ENCODE data around the gene OR7G3. TPM values are rescaled to one million over a fixed set of nuclear protein-coding genes. Genes with fewer than 3 reads are reported as not detected.

Gene OR7G3

GRCh38 chr19:9086761-9087160, 40.0 kb downstream of the OR7G3 start, which contains the start of gene OR1M1:
TSS of gene OR1M1 (plus strand) at chr19:9087061. CDS start at chr19:9093245, 6,184 bp downstream.
- H3K27me3 ChIP-seq (ENCODE audit: control insufficient read depth, insufficient read depth, low read length) = no peaks in the 10 kb centered on the region
- no peak within 1 kb of the TSS for H3K4me2 ChIP-seq (ENCODE audit: low read length)
- no peak within 1 kb of the TSS for H3K9ac ChIP-seq (ENCODE audit: low read depth, low read length)
- no peaks in the 10 kb centered on the region for H3K36me3 ChIP-seq (ENCODE audit: insufficient read depth, low read length)
- H3K9me3 ChIP-seq (replicated peaks; ENCODE audit: low read length) = no peaks in the 10 kb centered on the region
- H3K4me3 ChIP-seq (ENCODE audit: low read length) = no peak within 1 kb of the TSS
- H3K4me1 ChIP-seq (ENCODE audit: control insufficient read depth, insufficient read depth, low read length) = no peaks in the 10 kb centered on the region

- no peaks in the 10 kb centered on the region for H3K36me3 ChIP-seq (ENCODE audit: insufficient read depth, low read length)
- no peaks in the 10 kb centered on the region for H3K27me3 ChIP-seq (ENCODE audit: control insufficient read depth, insufficient read depth, low read length)
- no peak overlapping the region for H3K4me3 ChIP-seq (ENCODE audit: low read length)
- H3K4me2 ChIP-seq (ENCODE audit: low read length) = no peak overlapping the region
- no peak overlapping the region for H3K9ac ChIP-seq (ENCODE audit: low read depth, low read length)
- H3K4me1 ChIP-seq (ENCODE audit: control insufficient read depth, insufficient read depth, low read length) = no peaks in the 10 kb centered on the region
- H3K9me3 ChIP-seq (replicated peaks; ENCODE audit: low read length) = no peaks in the 10 kb centered on the region
Measured at GRCh38 chr19:9078651-9079050, 48.1 kb downstream of the OR7G3 start.

- Histone ChIP-seq H3K4me1 (ENCODE audit: control insufficient read depth, insufficient read depth, low read length) (no peaks in the 10 kb centered on the region), H3K9me3 (replicated peaks; ENCODE audit: low read length) (no peaks in the 10 kb centered on the region), H3K27me3 (ENCODE audit: control insufficient read depth, insufficient read depth, low read length) (no peaks in the 10 kb centered on the region), H3K9ac (ENCODE audit: low read depth, low read length) (no peak overlapping the region), H3K4me3 (ENCODE audit: low read length) (no peak overlapping the region), H3K36me3 (ENCODE audit: insufficient read depth, low read length) (no peaks in the 10 kb centered on the region), H3K4me2 (ENCODE audit: low read length) (no peak overlapping the region)
Measured at GRCh38 chr19:9076901-9077300, 49.8 kb downstream of the OR7G3 start.

Small RNAs within 50 kb of the gene (small RNA-seq; reads per million reads assigned to genes)
- not detected for gene OR1M4P

Measured in skeletal muscle satellite cell (primary cell).